Gastroesophageal sphincter (tissue), 4 donors: Measurements from ENCODE around the gene KIF3A. TPM values are rescaled to one million over a fixed set of nuclear protein-coding genes. Genes with fewer than 3 reads are reported as not detected.

Experiments
- ATAC-seq: fragments of 150-250 bp; one replicate; pipeline ENCODE4 v1.9.1; 2016; ENCODE audit warnings: mild to moderate bottlenecking, moderate library complexity
- H3K27ac ChIP-seq, 4 donors: fragments of 200-600 bp; sonication (generic) in 3 of 4; 1 replicate in 3 of 4; 2 replicates in 1 of 4; pipeline ENCODE4 v1.5.1; 2016 to 2019
- H3K27me3 ChIP-seq: fragments of 200-600 bp; sonication (generic); one replicate; pipeline ENCODE4 v1.5.1; 2019
- H3K36me3 ChIP-seq, 2 donors: fragments of 200-600 bp; sonication (generic); one replicate each; pipeline ENCODE4 v1.5.1; 2019; ENCODE audit warnings: control low read depth in 1 of 2
- H3K4me1 ChIP-seq, 3 donors: fragments of 200-600 bp; sonication (generic); 1 replicate in 2 of 3; 2 replicates in 1 of 3; pipeline ENCODE4 v1.5.1; 2016 to 2019; ENCODE audit warnings: control low read depth in 2 of 3
- H3K4me3 ChIP-seq, 2 donors: fragments of 200-600 bp; sonication (generic); one replicate each; pipeline ENCODE4 v1.5.1; 2019; ENCODE audit warnings: mild to moderate bottlenecking in 1 of 2, moderate library complexity in 1 of 2
- H3K9me3 ChIP-seq, 3 donors: fragments of 200-600 bp; sonication (generic); one replicate each; pipeline ENCODE4 v1.5.1; 2017 to 2019; ENCODE audit warnings: control low read depth in 2 of 3
- CTCF ChIP-seq, 4 experiments: fragments of 200-600 bp in 2 of 4; fragments of 450-650 bp in 2 of 4; sonication (generic) in 1 of 4; IDR thresholded peaks; one replicate each; pipeline ENCODE4 v1.5.1; 2017 to 2019; ENCODE audit warnings: antibody characterized with exemption in 4 of 4, mild to moderate bottlenecking in 2 of 4, moderate library complexity in 2 of 4
- EP300 ChIP-seq: sonication (generic); formaldehyde crosslinking; IDR thresholded peaks from one replicate; pipeline ENCODE4 v1.6.1; 2017; ENCODE audit warnings: antibody characterized with exemption, mild to moderate bottlenecking
- POLR2A ChIP-seq, 2 donors: fragments of 450-650 bp; IDR thresholded peaks; one replicate each; pipeline ENCODE4 v1.6.1; 2017; ENCODE audit warnings: antibody characterized with exemption in 2 of 2, mild to moderate bottlenecking in 2 of 2, moderate library complexity in 1 of 2
- POLR2AphosphoS5 ChIP-seq: sonication (generic); formaldehyde crosslinking; IDR thresholded peaks from one replicate; pipeline ENCODE4 v1.6.1; 2017; ENCODE audit warnings: antibody characterized with exemption
- WGBS, 2 donors: methylation state at CpG; one replicate each; pipeline ENCODE4 v1.1.5; 2018; ENCODE audit warnings: low coverage in 1 of 2; 5-methylcytosine and 5-hydroxymethylcytosine counted together
- total RNA-seq, 4 donors: library from RNA; depleted of rRNA; stranded (reverse); fragments of >200 nt; gene quantifications; one replicate each; pipeline ENCODE4 v1.1.0, GENCODE V29; 2016

KIF3A gene
- total RNA-seq, 4 donors from 2014 or later: 5.9 to 12.5 (median 7.7) TPM

GRCh38 chr5:132748522-132749000 lies 11.2 kb upstream of the KIF3A start:
- no peak for ATAC-seq
- Histone ChIP-seq H3K9me3 (no peaks in the 10 kb centered on the region), H3K36me3 (peaks cover 0 to 4% of the 10 kb centered on the region in 2 donors), H3K4me1 (peaks cover 0 to 12% (median 10%) of the 10 kb centered on the region in 3 donors), H3K27me3 (peaks cover 40% of the 10 kb centered on the region), H3K27ac (no peak overlapping the region), H3K4me3 (no peak overlapping the region)
- TF ChIP-seq POLR2A (IDR thresholded peaks at IDR 0.05): no peak
- TF ChIP-seq POLR2AphosphoS5: no peak
- TF ChIP-seq EP300: no peak
- WGBS, 2 donors: 82% methylated on average over 10 of the region's 10 CpGs; no CpG with 5 or more reads in 1 of the 2 donors

GRCh38 chr5:132747616-132748440 lies 10.5 kb upstream of the KIF3A start:
- WGBS, 2 donors: 100% methylated on average over 5 of the region's 76 CpGs; no CpG with 5 or more reads in 1 of the 2 donors
- H3K4me1 ChIP-seq: peaks cover 0 to 12% (median 10%) of the 10 kb centered on the region in 3 donors
- H3K27me3 ChIP-seq: peaks cover 47% of the 10 kb centered on the region
- H3K36me3 ChIP-seq: peaks cover 0 to 4% of the 10 kb centered on the region in 2 donors
- H3K27ac ChIP-seq: peak overlapping the region in 1 of 4 donors; percentile 0
- H3K4me3 ChIP-seq: peak overlapping the region; percentile 1 to 52
- peaks cover 0 to 4% (median 0%) of the 10 kb centered on the region in 3 donors for H3K9me3 ChIP-seq
- ATAC-seq: no peak
- TF ChIP-seq CTCF (IDR thresholded peaks at IDR 0.05) (no peak), POLR2A (IDR thresholded peaks at IDR 0.05) (no peak), POLR2AphosphoS5 (no peak), EP300 (no peak)

DNA sequence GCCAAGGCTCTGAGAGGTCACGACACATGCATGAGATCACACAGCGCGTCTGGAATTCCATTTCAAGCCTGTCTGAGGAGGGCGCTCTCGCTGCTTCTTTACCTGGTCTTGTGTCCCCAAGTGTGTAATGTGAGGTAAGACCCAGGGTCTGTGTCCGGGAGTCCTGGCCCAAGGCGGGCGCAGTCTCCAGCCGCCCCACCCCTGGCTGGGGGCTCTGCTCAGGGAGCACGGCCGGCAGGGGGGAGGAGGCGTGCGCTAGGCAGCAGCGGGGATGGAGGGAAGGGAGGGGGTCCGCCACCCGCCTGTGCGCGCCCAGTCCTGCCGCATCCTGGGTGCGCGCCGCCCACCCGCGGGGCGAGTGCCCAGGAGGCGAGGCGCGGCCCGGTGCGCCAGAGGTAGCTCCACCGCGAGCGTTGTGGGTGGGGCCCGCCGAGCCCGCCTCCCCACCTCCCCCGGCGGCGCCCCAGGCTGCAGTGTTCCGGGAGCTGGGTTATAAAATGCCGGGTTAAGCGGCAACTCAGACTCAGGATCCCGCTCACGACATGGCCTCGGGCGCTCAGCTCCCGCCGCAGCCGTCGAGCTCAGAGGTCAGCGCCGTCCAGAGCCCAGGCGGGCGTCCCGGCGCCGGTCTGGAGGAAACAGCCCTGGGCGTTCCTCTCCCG lies 9.7 kb upstream of the KIF3A start, which contains the start of gene CCNI2:
Gene CCNI2, plus strand, starts transcription at position 473 of the 662 bp plus-strand sequence. Its CDS starts 70 bp downstream, at position 543.
- Histone ChIP-seq H3K36me3 (peaks cover 0 to 4% of the 10 kb centered on the region in 2 donors), H3K9me3 (peaks cover 0 to 12% (median 0%) of the 10 kb centered on the region in 3 donors), H3K27me3 (peaks cover 55% of the 10 kb centered on the region), H3K4me3 (peak within 1 kb of the TSS; percentile 1 to 52), H3K27ac (peak within 1 kb of the TSS in 1 of 4 donors; percentile 0), H3K4me1 (peaks cover 0 to 12% (median 10%) of the 10 kb centered on the region in 3 donors)
- TF ChIP-seq EP300 (no peak), POLR2AphosphoS5 (no peak), CTCF (IDR thresholded peaks at IDR 0.05) (no peak), POLR2A (IDR thresholded peaks at IDR 0.05) (no peak)
- peak; percentile 42 for ATAC-seq
- 6 to 37% methylated on average over 3 to 16 of the region's 59 CpGs for WGBS, 2 donors

DNA sequence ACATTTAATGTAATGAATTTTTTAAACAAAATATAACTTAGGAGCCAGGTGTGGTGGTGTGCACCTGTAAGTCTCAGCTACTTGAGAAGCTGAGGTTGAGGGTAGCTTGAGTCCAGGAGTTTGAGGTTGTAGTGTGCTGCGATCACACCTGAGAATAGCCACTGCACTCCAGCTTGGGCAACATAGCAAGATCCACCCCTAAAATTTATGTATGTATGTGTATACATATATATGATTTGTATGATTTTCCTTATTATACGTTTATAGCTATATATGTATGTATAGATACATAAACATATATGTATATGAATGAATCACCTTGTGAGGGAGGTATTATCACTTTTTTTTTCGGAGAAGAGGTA lies 9.2 kb upstream of the KIF3A start:
- peaks cover 0 to 13% (median 0%) of the 10 kb centered on the region in 3 donors for H3K9me3 ChIP-seq
- TF ChIP-seq CTCF (IDR thresholded peaks at IDR 0.05): no peak
- TF ChIP-seq EP300: no peak
- TF ChIP-seq POLR2AphosphoS5: no peak
- no peak for TF ChIP-seq POLR2A (IDR thresholded peaks at IDR 0.05)
- no peak overlapping the region for H3K27ac ChIP-seq
- ATAC-seq: no peak
- WGBS, 2 donors: 22 to 34% methylated on average over 3 of the region's 3 CpGs
- H3K4me1 ChIP-seq: peaks cover 0 to 12% (median 7%) of the 10 kb centered on the region in 3 donors
- H3K27me3 ChIP-seq: peaks cover 55% of the 10 kb centered on the region
- H3K36me3 ChIP-seq: no peaks in the 10 kb centered on the region
- H3K4me3 ChIP-seq: peak overlapping the region in 1 of 2 donors; percentile 52

- no peak overlapping the region for H3K27ac ChIP-seq
- H3K27me3 ChIP-seq: peaks cover 62% of the 10 kb centered on the region
- H3K36me3 ChIP-seq: no peaks in the 10 kb centered on the region
- H3K9me3 ChIP-seq: peaks cover 0 to 13% (median 0%) of the 10 kb centered on the region in 3 donors
- TF ChIP-seq CTCF (IDR thresholded peaks at IDR 0.05): no peak
- TF ChIP-seq EP300: no peak
- TF ChIP-seq POLR2A (IDR thresholded peaks at IDR 0.05): no peak
- TF ChIP-seq POLR2AphosphoS5: no peak
- no peak for ATAC-seq
- peaks cover 0 to 12% (median 7%) of the 10 kb centered on the region in 3 donors for H3K4me1 ChIP-seq
- H3K4me3 ChIP-seq: no peak overlapping the region
- WGBS, 2 donors: 35 to 71% methylated on average over 1 to 2 of the region's 2 CpGs
These were observed 7.3 kb upstream of the KIF3A start for GRCh38 chr5:132744659-132745058.
